NCI-H2171 (cell line): Measurements from ENCODE around the gene LY6G5C.
"Not testable (repeated sequence)": the region's sequence is repeated elsewhere in the genome, so short reads cannot be mapped to it uniquely, and the experiment has no call there.

Experiments used
- DNase-seq: peaks from one replicate; lab custom pipeline; 2025; lab: John Stamatoyannopoulos, UW

LY6G5C gene

DNA sequence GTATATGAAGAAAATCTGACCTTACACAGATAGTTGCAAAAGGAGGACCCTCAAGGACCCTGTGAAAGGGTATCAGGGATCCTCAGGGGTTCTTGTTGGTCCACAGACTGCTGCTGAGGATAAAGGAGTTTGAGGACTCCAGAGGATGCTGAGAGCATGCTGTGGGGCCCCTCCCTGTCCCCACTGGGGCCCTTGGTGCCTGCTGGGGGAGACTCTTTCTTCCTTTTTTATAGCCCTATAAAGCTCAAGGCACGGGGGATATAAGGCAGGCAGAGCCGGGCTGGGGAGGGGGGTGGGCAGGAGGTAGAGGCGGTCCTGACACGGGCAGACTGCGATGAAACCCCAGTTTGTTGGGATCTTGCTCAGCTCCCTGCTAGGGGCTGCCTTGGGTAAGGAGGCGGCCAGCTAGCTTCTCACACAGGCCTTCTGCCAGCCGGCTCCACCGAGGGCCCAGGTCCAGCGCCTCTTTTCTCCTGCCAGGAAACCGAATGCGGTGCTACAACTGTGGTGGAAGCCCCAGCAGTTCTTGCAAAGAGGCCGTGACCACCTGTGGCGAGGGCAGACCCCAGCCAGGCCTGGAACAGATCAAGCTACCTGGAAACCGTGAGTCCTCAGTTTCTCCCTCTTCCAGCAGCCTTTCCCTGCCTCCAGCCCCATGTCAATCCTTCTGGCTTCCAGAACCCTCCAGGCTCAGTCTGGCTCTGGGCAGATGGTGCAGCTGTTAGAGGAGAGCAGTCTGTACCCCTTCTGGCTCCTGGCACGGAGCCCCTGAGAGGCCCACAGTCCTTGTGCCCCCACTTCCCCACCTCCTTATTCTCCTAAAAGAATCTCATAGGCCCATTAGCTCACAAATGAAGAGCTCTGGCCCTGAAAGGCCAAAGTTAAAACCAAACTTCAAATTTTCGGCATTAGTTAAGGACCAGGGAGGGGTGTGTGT is 34.4 kb upstream of the LY6G5C start, which contains the start of gene LY6G6D:
Gene LY6G6D (plus strand): TSS at position 327 of the 937 bp plus-strand sequence. CDS start 8 bp downstream, at position 335.
- peak; percentile 36 for DNase-seq

DNA sequence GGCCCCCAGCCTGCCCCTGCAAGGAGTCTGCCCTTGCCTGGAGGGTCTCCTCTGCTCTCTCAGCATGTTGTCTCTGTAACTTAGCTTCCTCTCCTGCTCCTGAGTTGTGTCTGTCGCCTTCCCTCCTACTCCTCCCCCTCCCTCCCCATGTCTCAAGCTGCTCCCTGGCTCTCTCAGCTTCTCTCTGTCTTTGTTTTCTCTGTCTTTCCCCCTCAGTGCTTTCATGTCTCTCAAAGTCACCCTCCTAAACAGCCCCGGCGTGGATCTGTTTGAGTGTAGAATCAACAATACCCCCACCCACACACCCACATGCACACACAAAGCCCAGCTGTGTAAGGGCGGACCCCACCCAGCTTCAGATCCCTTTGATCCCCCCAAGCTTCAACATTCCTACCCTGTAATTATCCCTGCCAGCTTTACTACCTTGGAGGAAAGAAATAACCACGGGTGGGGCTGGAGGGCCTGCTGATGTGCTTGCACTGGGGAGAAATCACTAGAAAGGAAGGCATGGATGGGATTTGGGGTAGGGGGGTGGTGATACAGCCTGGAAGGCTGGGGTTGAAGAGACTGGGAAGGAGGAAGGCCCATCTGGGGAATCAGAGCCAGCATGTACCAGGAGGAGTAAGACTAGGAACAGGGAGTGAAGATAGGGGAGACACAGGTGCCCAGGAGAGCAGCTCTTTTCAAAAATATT is 33.3 kb upstream of the LY6G5C start:
- no peak for DNase-seq

DNA sequence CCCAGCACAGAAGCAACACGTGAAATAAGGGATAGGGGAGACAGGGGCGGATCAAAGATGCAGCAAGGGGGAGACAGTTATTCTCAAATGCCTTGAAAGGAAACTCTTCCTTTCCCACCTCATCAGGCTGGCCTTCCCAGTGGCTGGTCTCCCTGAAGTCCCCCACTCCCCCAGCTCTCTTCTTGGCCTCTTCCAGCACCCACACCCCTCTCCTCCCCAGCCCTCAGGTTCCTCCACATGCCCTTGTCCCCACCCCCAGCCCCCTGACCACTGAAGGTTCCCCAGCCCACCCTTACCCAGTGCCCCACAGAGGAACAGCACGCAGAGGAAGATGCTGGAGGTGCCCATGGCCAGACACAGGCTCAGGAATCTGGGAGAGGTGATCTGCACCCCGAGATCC is 32.6 kb upstream of the LY6G5C start:
- no peak for DNase-seq

DNA sequence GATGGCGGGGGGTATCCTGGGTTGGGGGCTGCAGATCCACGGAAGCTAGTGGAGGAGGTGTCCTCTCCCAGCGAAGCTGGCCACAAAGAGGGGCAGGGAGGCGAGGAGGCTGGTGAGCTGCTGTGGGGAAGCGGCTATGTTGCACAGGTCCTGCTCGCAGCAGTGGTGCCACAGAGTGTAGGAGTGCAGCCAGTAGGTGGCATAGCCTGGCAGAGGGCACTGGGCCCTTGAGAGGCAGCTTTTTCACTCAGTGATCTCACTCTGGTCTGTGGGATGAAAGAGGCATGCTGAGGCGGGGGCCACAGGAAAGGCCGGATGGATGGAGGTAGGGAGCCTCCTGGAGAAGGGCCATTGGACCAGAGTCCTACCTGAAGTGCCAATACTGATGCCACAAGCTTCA is 31.4 kb upstream of the LY6G5C start:
- DNase-seq, result no peak

DNA sequence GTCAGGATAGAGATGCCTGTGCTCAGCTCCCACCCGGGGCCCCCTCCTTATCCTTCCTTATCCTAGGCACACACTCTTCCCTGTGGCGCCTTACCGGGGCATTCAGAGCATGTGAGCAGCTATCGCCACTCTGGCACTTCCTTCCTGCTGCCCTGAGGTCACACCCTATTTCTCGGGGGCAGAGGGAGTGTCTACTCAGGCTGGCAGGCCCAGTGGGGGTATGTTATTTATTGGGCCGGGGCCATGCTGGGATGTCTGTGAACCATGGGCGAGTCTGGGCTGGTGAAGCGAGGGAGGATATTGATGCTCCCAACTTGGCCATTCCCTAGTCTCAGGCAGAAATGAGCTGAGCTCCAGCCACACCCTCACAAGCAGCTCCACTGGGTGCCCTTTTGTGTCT is 30.4 kb upstream of the LY6G5C start:
- no peak for DNase-seq

DNA sequence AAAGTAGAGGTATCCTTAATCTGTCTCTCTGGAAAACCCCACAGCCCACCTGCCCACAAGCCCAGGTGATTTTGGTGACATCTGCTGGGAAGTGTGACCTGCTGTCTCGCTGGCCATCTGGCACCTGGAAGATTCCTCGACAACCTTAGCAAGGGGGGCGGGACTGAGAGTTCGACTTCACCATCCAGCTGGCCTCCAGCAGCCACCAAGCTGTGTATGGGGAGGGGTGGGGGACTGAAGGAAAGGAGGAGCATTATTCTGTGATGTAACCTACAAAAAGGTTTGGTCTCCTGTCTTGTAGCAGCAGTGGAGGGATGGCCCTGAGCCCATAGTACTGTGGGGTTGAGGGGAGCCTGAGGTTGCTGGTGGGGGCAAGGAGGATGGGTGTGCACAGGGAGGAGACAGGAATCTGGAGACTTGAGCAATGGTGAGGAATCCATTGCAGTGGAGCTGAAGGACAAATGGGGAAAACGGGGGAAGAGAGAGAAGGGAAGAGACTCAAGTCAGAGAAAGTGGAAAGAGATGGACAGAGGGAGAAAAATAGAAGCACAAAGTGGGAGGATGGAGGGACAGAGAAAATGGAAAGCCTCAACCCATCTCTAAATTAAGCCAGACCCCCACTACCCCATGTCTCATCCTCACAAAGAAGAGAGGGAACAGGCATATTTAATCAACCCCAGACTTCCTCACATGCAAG is 29.8 kb upstream of the LY6G5C start:
- peak; percentile 62 for DNase-seq

DNA sequence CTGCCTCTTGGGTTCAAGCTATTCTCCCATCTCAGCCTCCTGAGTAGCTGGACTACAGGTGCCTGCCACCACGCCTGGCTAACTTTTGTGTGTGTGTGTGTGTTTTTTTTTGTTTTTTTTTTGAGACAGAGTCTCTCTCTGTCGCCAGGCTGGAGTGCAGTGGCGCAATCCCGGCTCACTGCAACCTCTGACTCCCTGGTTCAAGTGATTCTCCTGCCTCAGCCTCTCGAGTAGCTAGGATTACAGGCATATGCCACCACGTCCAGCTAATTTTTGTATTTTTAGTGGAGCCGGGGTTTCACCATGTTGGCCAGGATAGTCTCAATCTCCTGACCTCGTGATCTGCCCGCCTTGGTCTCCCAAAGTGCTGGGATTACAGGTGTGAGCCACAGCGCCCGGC is 28.3 kb upstream of the LY6G5C start:
- not testable (repeated sequence) for DNase-seq

DNA sequence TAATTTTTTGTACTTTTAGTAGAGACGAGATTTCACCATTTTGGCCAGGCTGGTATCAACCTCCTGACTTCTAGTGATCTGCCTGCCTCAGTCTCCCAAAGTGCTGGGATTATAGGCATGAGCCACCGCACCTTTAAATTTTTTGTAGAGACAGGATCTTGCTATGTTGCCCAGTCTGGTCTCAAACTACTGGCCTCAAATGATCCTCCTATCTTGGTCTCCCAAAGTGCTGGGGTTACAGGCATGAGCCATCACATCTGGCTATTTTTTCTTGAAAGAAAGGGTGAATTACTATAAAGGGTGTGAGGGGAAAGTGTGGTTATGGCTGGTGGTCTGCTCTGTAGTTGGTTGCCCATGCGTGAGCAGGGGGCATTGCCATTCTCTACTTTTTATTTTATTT is 27.4 kb upstream of the LY6G5C start:
- no peak for DNase-seq

DNA sequence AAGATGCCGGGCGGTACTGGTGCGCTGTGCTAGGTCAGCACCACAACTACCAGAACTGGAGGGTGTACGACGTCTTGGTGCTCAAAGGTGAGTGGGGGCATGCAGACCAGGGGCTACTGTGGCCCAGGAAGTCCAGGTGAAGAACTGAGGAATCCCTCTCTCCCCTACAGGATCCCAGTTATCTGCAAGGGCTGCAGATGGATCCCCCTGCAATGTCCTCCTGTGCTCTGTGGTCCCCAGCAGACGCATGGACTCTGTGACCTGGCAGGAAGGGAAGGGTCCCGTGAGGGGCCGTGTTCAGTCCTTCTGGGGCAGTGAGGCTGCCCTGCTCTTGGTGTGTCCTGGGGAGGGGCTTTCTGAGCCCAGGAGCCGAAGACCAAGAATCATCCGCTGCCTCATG is 26.8 kb upstream of the LY6G5C start:
- DNase-seq, result no peak

DNA sequence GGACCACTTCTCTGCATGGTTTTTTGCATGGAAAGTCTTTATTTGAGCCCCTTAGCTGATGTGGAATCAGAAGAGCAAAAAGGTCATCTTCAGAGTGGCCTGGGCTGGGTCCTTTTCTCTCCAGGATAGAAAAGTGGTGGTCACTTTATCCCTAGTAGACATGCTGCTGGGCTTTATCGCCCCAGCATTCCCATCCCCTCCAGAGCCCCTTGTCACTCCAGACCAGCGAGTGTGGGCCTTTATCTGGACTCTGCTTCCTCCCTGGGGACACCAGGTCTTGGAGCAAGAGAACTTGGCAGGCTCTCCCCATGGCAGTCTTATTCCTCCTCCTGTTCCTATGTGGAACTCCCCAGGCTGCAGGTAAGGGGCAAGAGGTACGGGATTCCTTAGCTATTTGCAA is 25.7 kb upstream of the LY6G5C start, which contains the start of gene LY6G6F:
Gene LY6G6F (plus strand): TSS at position 268 of the 400 bp plus-strand sequence. CDS start 41 bp downstream, at position 309.
- DNase-seq, result no peak

DNA sequence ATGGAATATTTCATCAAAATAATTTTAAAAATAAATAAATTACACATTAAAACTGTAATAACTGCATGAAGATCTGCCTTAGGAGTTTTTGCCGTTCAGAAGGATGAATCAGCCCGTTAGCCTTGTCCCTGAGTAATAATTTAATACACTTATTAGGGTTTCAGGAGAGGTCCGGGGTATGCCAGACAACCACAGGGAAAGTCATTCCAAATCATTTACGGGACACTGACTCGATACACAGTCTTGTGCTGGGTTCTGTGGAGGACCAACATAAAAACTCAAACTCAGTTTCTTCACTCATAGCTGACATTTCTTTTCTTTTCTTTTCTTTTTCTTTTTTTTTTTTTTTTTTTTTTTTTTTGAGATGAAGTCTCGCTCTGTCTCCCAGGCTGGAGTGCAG is 25.1 kb upstream of the LY6G5C start:
- no peak for DNase-seq

DNA sequence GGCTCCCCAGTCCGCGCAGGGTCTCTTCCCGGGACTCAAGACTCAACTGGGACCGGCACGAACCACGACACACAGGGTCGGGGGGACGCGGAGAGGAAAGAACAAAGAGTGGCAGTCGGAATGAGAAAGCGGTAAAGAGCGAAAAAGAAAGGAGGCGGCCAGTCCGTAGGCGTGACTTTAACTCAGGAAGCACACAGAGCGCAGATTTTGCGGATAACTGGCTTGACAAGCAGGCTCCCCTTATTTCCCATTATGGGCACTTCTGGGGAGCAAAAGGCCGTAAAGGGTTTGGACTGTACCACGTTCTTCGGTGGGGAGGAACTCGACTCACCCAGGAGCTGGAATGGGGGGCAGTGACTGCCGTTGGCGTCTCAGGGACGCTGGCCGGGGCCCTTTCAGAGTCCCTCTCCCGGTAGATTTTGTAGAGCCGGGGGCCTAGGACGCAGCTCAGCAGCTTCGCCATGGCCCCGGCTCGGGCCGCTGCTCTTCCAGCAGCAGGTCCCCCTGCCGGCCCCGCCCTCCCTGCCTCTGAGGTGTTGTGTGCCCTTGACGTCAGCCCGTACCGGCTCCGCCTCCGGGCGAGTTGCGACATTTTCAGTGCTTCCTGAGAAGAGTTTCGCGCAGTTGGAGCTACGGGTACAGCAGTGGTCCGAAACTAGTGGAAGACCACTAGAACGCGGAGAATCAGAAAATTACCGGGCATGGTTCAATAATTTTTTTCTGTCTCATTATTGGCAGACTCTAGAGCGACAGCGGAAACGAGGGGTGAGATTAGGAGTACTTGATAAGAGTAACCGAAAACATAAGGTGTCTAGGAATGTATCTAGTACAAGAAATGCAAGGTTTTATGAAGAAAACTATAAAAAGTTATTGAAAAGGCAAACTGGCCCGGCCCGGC is 22.2 kb upstream of the LY6G5C start, which contains the start of gene ABHD16A:
Gene ABHD16A (minus strand): TSS at position 506 of the 898 bp plus-strand sequence. CDS start 43 bp downstream, at position 463.
- DNase-seq, result peak; percentile 99

DNA sequence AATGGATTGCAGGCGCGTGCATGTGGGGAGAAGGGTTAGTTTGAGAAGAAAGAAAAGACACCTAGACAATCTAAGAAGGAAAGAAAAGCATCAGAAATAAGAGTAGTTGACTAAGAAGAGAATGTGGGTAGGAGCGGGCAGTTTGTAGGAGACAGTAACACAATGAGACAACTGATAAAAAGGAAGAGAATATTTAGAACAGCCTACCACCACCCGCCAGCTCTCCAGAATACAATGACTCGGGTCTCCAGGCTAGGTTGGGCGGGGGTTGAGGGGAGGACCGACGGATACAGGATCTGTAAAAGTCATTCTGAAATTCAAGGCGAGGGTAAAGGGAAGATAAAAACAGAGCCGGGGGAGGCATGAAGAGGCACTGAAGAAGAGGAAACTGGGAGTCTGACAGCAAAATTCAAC is 21.5 kb upstream of the LY6G5C start:
- no peak for DNase-seq

DNA sequence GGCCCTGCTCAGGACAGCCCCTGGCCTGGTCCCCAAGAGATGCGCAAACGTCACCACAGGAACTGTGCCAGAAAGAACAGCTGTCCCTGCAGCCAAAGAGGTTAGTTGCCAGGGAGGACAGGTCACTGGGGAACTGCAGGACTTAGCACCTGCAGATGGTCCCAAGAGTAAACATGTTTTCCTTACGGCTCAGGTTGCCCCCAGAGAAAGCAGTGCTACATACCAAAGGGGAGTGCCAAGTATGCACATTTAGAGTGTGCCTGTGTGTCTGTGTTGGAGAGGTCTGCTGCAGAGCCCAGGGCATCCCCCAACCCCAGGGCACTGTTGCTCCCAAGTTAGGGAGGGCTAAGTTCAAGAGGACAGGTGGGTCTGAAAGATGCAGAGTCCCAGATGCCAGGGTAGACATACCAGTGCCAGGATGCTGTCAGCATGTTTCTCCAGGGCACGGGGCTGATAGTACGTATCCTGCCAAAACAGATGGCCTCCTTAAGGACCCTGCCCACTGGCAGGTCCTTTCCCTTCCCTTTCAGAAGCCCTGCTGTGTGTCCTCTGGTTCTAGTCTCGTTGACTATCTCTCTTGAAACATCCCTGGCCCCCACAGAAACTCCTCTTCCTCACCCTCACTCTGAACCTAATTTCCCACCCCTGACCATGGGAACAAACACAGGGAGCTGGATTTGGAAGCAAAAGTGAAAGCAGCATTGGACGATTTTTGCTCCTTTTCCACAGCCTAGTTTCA is 21.0 kb upstream of the LY6G5C start:
- DNase-seq, result peak; percentile 53

DNA sequence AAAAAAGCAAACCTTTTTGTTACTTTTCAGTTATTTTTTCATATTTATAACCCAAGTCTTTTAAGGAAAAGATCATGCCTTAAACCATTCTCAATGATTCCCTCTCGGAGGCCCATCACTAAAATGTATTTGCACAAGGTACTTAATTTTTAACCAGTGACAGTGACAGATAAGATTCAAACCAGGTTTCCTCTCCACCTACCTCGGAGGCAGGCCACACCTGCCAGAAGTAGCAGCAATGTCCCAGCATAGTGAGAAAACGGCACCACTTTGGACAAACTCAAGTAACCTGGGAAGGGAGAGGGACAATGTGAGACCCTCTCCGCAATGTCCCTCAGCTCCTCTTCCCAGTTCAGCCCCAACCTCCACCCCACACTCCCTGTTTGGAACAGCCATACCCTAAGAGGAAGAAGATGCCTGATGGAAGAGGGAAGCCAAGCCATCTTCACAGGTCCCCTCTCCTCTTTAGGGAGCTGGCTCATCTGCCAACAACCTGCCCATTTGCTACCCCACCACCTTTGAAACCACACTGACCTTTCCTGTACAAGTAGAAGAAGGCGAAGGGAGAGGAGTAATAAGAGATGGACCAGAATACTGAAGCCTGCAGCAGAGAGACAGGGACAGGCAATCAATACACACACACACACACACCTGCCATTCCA is 20.0 kb upstream of the LY6G5C start:
- DNase-seq, result no peak

DNA sequence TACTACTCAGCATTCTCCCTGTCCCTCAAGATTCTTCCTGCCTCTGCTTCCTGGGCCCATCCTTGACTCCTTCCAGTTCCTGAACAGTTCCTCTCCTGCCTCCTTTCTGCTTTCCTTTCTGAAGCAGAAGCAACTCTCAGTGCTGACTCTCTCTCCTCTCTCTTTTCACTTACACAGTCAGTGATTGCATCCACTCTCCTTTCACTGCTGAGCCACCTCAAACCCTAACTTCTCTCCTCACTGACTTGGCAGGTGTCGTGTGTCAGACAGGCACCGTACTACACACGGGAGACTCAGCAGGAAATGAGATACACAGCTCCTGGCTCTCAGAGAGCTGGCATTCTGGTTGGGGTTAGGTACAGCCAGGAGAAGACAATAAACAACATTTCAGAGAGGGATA is 16.7 kb upstream of the LY6G5C start:
- no peak for DNase-seq

DNA sequence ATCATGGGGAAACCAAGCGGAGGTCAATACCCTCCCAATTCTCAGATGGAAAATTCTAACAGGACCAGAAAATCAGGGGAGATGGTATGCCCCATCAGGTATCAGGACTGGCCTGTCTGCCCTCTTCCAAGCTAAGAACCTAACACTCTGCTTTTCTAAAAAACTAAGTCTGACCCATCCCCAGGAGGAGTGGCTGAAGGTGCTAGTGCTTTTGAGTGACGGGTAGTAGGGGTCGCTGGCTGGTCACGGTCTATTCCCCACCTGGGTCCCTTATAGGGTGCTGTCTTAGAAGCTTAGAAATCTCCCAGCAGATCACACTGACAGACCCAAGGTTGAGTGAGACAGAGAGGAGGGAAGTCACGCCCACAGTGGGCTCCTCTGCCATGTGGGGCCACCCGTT is 12.7 kb upstream of the LY6G5C start:
- no peak for DNase-seq

DNA sequence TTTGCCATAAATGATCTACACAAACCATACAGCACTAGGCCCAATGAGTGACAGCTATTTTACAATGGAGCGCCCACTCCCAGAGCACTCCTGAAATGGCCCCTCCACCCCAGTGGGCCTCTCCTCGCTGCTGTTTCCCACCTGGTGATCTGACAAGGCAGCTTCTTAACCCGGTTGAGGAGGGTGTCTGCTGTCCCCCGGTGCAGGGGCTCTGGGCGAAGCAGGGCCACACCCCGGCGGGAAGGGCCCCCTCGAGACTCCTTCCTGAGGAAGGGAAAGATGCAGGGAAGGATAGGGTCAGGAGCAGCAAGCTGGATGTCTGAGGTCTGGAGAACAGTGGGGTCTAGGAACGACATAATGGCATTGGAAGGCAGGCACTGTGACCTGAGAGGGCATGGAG is 12.0 kb upstream of the LY6G5C start:
- DNase-seq, result no peak

DNA sequence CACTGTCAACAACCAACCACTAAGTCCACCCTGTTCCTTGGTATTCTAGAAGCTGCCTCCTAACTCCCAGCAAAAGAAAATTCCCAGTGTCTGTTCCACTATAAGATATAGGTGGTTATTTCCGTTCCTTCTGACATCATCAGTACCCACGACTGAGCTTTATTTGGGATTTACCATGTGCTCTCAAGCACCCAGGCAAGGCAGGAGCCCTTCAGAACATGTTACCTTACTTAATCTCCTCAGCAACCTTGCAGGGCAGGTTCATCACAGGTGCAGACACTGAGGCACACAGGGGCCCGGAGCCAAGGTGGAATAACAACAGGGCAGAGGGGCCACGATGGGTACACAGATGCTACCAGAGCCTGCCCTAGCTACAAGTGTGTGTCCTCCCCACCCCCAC is 11.5 kb upstream of the LY6G5C start:
- DNase-seq, result no peak

DNA sequence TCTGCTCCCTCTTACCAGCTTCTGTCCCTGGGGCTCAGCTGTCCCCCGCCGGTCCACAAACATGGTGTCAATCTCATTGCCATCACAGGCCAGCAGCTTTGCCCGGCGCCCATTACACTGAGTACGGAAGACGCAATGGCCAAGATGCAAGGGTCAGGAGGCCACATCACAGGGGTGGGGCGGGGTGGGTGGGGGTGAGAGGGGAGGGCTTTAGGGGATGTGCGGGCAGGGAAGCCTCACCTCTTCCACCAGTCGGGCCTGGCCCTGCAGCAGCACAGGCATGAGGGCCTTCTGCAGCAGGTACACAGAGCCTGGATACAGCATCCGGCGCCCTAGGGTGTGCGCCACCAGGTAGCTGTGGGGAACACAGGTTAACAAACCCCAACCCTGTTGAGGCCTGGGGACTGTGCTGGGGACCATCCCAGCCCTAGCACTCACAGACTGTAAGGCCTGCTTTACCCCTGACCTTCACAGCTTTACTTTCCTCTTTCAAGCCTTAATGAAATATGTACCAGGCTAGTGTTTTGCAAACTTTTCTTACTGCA is 10.8 kb upstream of the LY6G5C start:
- no peak for DNase-seq
